Stomach (tissue), 9 donors: Measurements from ENCODE around the gene SGPP1. TPM values are rescaled to one million over a fixed set of nuclear protein-coding genes. Genes with fewer than 3 reads are reported as not detected.

Experiments used
- DNase-seq, 2 donors: peaks; one replicate each; pipeline versions ENCODE4 v3.0.0 to v3.0.0-alpha.2; 2013 to 2019
- H3K27ac ChIP-seq, 5 donors: fragments of 200-600 bp in 4 of 5; sonication (generic) in 4 of 5; one replicate each; pipeline ENCODE4 v1.5.1; 2013 to 2019; ENCODE audit warnings: mild to moderate bottlenecking in 1 of 5, moderate library complexity in 1 of 5
- H3K27me3 ChIP-seq, 3 donors: fragments of 200-600 bp; sonication (generic); one replicate each; pipeline ENCODE4 v1.5.1; 2017 to 2019; ENCODE audit warnings: mixed run types in 1 of 3
- H3K36me3 ChIP-seq, 4 donors: fragments of 200-600 bp; sonication (generic); 1 replicate in 3 of 4; 2 replicates in 1 of 4; pipeline ENCODE4 v1.5.1; 2016 to 2019
- H3K4me1 ChIP-seq, 4 donors: fragments of 200-600 bp; sonication (generic); one replicate each; pipeline ENCODE4 v1.5.1; 2016 to 2019
- H3K4me3 ChIP-seq, 4 donors: fragments of 200-600 bp; sonication (generic) in 3 of 4; one replicate each; pipeline ENCODE4 v1.5.1; 2016 to 2019; ENCODE audit warnings: mild to moderate bottlenecking in 1 of 4
- H3K9me3 ChIP-seq, 4 donors: fragments of 200-600 bp; sonication (generic); one replicate each; pipeline ENCODE4 v1.5.1; 2016 to 2019
- EP300 ChIP-seq: sonication (generic); formaldehyde crosslinking; IDR thresholded peaks from one replicate; pipeline ENCODE4 v1.6.1; 2017; ENCODE audit warnings: antibody characterized with exemption
- POLR2A ChIP-seq, 4 donors: fragments of 450-650 bp; IDR thresholded peaks; one replicate each; pipeline ENCODE4 v1.6.1; 2016; ENCODE audit warnings: antibody characterized with exemption in 4 of 4, control low read depth in 2 of 4, mild to moderate bottlenecking in 1 of 4, moderate library complexity in 1 of 4
- POLR2AphosphoS5 ChIP-seq, 3 donors: sonication (generic); formaldehyde crosslinking; IDR thresholded peaks; one replicate each; pipeline ENCODE4 v1.6.1; 2016; ENCODE audit warnings: antibody characterized with exemption in 3 of 3
- WGBS, 5 donors: extraction: QIAGEN DNeasy Blood & Tissue Kit in 3 of 5; methylation state at CpG; one replicate each; pipeline versions ENCODE4 v1.1.5 to v1.1.7; 2013 to 2018; 5-methylcytosine and 5-hydroxymethylcytosine counted together
- intact Hi-C: fragments of 100-400 bp; cut with DNase I; formaldehyde crosslinking; loops from one replicate; pipeline ENCODE4 v1.15.1; 2023; ENCODE audit warnings: low total_unique reads
- polyA plus RNA-seq, 3 donors: library from polyadenylated mRNA; stranded (reverse); fragments of 200-250 nt; gene quantifications; one replicate each; pipeline ENCODE4 v1.2.3, GENCODE V29; 2013
- total RNA-seq, 5 donors: library from RNA; depleted of rRNA; stranded (reverse); fragments of >200 nt; gene quantifications; one replicate each; pipeline versions ENCODE4 v1.1.0 to v1.2.3, GENCODE V29; 2014 to 2016
- TF ChIP-seq, protein P1 (sequence below), 7 experiments: fragments of 450-650 bp in 4 of 7; fragments of 200-600 bp in 3 of 7; sonication (generic) in 3 of 7; IDR thresholded peaks; one replicate each; pipeline ENCODE4 v1.5.1; 2016 to 2019; ENCODE audit warnings: antibody characterized with exemption in 7 of 7, control low read depth in 2 of 7, mild to moderate bottlenecking in 1 of 7
- donor health status: healthy with polysubstance abuse.
- donor health status: Bipolar disorder and iron deficiency.
- donor health status: healthy.

SGPP1 gene
- total and polyA plus RNA-seq, 8 donors: 2.7 to 37.7 (median 16.6) TPM

DNA sequence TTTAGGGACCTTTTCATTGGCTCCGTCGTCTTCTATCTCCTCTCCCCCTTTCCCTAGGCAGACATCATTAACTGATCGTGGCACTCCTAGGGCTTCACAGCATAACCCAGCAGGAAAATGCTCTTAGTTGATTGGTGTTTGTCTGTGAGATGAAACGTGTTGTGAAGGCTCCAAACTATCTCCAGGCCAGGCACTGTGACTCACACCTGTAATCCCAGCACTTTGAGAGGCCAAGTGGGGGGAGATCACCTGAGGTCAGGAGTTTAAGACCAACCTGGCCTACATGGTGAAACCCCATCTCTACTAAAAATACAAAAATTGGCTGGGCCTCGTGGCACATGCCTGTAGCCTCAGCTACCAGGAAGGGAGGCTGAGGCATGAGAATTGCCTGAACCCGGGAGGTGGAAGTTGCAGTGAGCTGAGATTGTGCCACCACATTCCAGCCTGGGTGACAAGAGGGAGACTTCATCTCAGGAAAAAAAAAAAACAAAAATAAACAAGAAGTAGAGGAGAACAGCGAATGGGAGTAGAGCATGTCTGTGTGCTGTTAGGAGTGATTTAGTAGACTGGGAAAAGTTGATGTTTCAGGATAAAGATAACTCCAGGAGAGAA is 53.9 kb downstream of the SGPP1 start:
- Histone ChIP-seq H3K4me3 (no peak overlapping the region), H3K27ac (no peak overlapping the region), H3K9me3 (no peaks in the 10 kb centered on the region), H3K27me3 (no peaks in the 10 kb centered on the region), H3K36me3 (peaks cover 0 to 23% (median 11%) of the 10 kb centered on the region in 4 donors), H3K4me1 (peaks cover 0 to 11% (median 0%) of the 10 kb centered on the region in 4 donors)
- TF ChIP-seq EP300: no peak
- 79 to 90% (median 85%) methylated on average over 7 of the region's 7 CpGs for WGBS, 5 donors
- intact Hi-C loops: no loop called here
- DNase-seq: no peak

- TF ChIP-seq POLR2AphosphoS5 (IDR thresholded peaks at IDR 0.05): no peak
- TF ChIP-seq POLR2A (IDR thresholded peaks at IDR 0.05): no peak
- TF ChIP-seq, protein P1, sequence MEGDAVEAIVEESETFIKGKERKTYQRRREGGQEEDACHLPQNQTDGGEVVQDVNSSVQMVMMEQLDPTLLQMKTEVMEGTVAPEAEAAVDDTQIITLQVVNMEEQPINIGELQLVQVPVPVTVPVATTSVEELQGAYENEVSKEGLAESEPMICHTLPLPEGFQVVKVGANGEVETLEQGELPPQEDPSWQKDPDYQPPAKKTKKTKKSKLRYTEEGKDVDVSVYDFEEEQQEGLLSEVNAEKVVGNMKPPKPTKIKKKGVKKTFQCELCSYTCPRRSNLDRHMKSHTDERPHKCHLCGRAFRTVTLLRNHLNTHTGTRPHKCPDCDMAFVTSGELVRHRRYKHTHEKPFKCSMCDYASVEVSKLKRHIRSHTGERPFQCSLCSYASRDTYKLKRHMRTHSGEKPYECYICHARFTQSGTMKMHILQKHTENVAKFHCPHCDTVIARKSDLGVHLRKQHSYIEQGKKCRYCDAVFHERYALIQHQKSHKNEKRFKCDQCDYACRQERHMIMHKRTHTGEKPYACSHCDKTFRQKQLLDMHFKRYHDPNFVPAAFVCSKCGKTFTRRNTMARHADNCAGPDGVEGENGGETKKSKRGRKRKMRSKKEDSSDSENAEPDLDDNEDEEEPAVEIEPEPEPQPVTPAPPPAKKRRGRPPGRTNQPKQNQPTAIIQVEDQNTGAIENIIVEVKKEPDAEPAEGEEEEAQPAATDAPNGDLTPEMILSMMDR (IDR thresholded peaks at IDR 0.05): no peak
- TF ChIP-seq EP300: no peak
- intact Hi-C loops: no loop called here
- peaks cover 0 to 23% (median 11%) of the 10 kb centered on the region in 4 donors for H3K36me3 ChIP-seq
- H3K4me3 ChIP-seq: no peak overlapping the region
- H3K27ac ChIP-seq: no peak overlapping the region
- DNase-seq: no peak
- no peaks in the 10 kb centered on the region for H3K9me3 ChIP-seq
- H3K27me3 ChIP-seq: no peaks in the 10 kb centered on the region
- WGBS, 5 donors: 86 to 90% (median 87%) methylated on average over 5 of the region's 5 CpGs
- peaks cover 0 to 11% (median 0%) of the 10 kb centered on the region in 4 donors for H3K4me1 ChIP-seq
Measured at GRCh38 chr14:63673255-63673654, 54.6 kb downstream of the SGPP1 start.

- WGBS, 5 donors: 25 to 54% (median 30%) methylated on average over 7 of the region's 7 CpGs
- peak in 1 of 2 donors; percentile 30 for DNase-seq
- Histone ChIP-seq H3K9me3 (no peaks in the 10 kb centered on the region), H3K36me3 (peaks cover 0 to 17% (median 6%) of the 10 kb centered on the region in 4 donors), H3K4me3 (no peak overlapping the region), H3K4me1 (peaks cover 0 to 11% (median 0%) of the 10 kb centered on the region in 4 donors), H3K27ac (no peak overlapping the region), H3K27me3 (no peaks in the 10 kb centered on the region)
- TF ChIP-seq POLR2AphosphoS5 (IDR thresholded peaks at IDR 0.05) (no peak), EP300 (no peak), POLR2A (IDR thresholded peaks at IDR 0.05) (no peak)
- TF ChIP-seq, protein P1 (IDR thresholded peaks at IDR 0.05): no peak
- intact Hi-C loops: no loop called here
Measured at GRCh38 chr14:63672417-63673180, 55.3 kb downstream of the SGPP1 start.

- peaks cover 0 to 11% (median 0%) of the 10 kb centered on the region in 4 donors for H3K4me1 ChIP-seq
- H3K4me3 ChIP-seq: no peak overlapping the region
- intact Hi-C loops: no loop called here
- TF ChIP-seq, protein P1 (IDR thresholded peaks at IDR 0.05): no peak
- TF ChIP-seq EP300: no peak
- TF ChIP-seq POLR2A (IDR thresholded peaks at IDR 0.05): no peak
- no peak for TF ChIP-seq POLR2AphosphoS5 (IDR thresholded peaks at IDR 0.05)
- 33 to 66% (median 39%) methylated on average over 3 of the region's 3 CpGs for WGBS, 5 donors
- H3K27me3 ChIP-seq: no peaks in the 10 kb centered on the region
- H3K9me3 ChIP-seq: no peaks in the 10 kb centered on the region
- H3K36me3 ChIP-seq: peaks cover 0 to 11% (median 3%) of the 10 kb centered on the region in 4 donors
- no peak overlapping the region for H3K27ac ChIP-seq
- no peak for DNase-seq
Measured at GRCh38 chr14:63671987-63672386, 55.9 kb downstream of the SGPP1 start.
